GM18909 (cell line): ENCODE measurements around the gene RREB1.
A peak's percentile ranks its signal among the peaks of the same experiment; 100 is the strongest.

Experiments
- ATAC-seq: cut with Tn5 transposase; IDR thresholded peaks from one replicate; pipeline ENCODE4 v1.9.1; 2021; ENCODE audit warnings: mild to moderate bottlenecking; ENCODE audit not compliant: unreplicated experiment, poor library complexity

The RREB1 gene

DNA sequence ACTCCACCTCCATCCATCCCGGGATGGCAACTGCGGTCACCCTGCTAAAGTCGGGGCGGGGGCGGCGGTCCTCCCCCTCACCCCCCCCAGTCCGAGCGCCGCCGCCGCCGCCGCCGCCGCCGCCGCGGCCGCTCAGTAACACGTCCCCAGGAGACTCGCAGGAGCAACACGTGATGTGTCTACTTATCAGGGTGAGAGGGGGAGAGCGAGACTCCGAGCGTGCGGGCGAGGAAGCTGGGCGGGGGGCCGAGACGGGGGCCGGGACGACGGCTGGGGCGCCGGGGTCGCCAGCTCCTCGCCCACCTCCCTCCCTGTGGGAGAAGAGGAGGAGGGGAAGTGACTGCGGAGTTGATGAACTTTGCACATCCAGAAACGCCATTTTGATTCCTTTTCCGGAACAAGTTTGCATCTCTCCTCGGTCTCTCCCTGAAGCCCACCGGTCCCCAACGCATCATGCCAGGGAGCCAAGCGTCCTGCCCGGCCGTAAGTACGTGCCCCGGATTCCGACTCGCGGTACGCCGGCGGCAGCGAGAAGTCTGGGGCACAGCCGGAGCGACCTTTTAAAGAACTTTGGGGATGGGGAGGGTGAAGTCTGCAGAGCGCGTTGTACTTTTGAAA lies at the start of gene RREB1:
RREB1 (plus strand) TSS at position 384 of the 618 bp plus-strand sequence. CDS start 73,951 bp downstream, outside the sequence.
- ATAC-seq, result peak; percentile 60

DNA sequence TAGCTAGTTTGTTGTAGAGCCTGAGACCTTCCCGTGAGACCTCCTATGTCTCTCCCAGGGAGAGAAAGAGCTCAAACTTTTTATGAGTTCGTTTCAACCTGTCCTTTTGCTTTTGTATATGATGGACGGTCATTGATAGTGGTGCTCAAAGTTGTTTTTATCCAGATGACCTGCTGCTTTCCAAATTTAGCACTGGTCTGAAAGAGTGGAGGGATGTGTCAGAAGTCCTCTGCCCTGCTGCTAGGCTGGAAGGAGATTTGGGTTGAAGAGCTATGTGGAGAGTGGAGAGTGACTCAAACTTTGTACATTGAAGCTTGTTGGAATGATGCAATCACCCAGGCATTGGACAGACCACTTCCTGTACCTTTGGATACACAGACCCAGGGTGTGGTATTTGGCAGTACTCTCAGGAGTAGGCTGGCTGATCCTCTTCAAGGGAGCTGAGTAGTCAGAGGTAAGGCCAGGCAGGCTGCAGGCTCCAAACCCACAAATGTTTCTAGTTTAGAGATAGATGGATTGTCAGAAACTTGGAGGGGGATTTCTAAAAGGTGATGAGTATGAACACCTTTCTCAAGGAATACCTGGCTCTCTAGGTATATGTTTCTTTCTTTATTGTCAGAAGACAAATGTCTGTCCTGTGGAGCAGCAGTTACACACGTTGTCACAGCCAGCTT lies 49.4 kb upstream of the RREB1 start:
- no peak for ATAC-seq

DNA sequence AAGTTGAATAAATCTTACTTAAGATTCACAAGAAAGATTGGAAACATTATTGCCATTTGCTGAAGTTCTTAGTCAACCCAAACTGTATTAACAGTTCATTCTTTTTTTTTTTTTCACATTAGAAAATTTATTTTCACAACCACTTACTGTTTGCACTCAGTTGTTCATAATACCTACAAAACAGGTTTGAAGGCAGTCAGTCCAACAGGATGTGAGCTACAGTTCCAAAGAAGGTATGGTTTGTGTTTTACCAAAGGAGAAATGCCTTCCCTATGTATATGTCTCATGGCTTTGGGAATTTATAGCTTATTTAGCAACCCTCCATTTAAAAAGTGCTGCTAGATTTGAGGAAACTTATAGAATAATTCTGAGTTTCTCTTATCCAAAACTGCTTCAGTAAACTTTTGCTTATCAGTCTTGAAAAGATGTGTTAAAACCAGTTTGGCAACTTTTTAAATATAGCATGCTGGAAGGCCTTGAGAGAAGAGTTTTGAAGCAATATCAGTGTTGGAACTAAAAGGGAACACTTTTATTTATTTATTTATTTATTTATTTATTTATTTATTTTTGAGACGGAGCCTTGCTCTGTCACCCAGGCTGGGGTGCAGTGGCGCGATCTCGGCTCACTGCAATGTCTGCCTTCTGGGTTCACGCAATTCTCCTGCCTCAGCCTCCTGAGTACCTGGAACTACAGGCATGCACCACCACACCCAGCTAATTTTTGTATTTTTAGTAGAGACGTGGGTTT lies 46.8 kb upstream of the RREB1 start:
- no peak for ATAC-seq

DNA sequence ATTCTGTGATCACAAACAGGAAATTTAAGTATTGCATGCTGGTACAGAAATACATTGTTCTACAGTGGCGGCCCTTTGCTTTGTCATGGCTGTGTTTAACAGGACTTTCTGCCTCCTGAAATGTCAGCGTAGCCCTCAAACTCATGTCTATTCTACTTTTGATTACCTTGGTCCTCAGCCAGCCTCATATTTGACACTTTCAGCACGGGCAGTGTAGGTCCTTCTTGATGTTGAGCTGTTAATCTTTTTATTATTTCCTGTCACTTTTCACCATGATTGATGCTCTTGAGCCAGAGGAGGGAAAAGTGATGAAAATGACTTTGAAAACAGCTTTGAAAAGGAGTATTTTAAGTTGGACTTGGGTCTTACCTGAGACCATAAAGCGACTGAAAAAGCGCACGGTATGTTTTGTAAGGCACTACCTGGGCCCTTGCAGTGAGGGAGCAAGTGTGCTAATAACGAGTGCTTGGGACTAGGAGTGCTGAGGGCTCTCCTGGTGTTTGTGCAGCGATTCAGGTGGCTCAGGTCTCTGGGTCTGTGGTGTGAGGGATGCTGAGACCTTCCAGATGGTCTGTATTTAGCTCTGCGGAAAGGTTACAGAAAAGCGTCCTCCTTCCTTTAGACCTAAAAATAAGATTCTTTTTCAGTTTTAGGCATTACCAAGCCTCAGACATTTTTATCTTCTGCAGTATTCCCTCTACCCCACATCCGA lies 45.2 kb upstream of the RREB1 start:
- ATAC-seq, result no peak

DNA sequence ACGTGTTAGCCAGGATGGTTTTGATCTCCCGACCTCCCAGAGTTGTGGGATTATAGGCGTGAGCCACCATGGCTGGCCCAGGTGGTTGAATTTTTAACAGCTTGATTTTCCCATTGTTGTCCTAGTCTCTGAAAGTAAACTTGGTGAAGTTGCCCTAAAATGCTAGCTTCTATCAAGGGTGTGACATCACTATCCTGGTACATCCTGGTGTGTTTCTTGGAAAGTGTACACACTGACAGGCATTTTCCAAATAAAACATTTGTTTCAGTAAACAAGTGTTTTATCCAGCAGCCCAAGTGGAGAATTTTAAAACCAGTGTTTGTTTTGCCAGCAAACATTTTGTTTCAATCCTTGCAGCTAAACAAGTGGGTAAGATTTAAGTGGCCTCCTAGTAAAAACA lies 40.5 kb upstream of the RREB1 start:
- ATAC-seq, result no peak

DNA sequence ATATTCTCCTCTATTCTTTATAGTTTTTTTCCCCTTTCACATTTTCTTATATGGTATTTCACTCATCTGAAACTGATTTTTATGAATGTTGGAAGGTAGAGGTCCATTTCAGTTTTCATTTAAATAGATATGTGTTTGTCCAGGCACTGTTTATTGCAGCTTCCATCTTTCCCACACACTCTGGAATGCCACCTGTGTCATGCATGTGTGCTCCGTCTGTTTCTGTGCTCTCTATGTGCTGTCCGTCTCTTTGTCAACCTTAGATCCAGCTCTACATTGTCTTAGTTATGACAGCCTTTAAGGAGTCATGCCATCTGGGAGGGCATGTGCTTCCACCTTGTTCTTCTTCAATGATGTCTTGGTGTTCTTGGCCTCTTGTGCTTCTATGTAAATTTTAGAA lies 36.4 kb upstream of the RREB1 start:
- no peak for ATAC-seq

DNA sequence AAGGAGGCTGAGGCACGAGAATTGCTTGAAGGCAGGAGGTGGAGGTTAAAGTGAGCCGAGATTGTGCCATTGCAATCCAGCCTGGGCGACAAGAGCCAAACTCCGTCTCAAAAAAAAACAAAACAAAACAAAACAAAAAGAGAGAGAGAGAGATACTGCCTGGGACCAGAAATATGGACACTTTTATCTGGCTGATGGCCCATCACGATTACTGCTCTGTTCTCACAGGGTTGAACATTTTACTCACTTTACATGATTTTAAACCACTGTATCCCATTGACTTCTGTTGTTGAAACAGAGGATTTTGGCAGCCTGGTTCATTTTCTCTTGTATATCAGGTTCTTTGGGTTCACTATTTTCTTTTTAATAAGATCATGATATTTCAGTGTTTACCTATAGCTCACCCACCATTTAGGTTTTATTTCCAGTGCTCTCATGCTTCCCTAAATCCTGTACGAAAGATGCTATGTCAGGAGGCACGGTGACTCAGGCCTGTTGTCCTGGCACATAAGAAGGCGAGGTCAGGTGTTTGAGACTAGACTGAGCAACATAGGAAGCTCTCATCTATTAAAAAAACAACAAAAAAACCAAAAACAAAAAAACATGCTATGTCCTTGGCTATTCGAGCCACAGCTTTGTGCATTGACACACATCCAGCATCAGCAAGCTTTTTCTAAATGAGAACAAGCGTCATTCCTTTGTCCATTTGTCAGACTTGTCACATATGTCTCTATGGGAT lies 34.5 kb upstream of the RREB1 start:
- ATAC-seq, result peak; percentile 35

GRCh38 chr6:7073821-7074525 lies 33.8 kb upstream of the RREB1 start:
- peak; percentile 97 for ATAC-seq

GRCh38 chr6:7074870-7075269 lies 32.9 kb upstream of the RREB1 start:
- no peak for ATAC-seq

- ATAC-seq, result no peak
Observed at GRCh38 chr6:7075341-7076000, 32.3 kb upstream of the RREB1 start.

DNA sequence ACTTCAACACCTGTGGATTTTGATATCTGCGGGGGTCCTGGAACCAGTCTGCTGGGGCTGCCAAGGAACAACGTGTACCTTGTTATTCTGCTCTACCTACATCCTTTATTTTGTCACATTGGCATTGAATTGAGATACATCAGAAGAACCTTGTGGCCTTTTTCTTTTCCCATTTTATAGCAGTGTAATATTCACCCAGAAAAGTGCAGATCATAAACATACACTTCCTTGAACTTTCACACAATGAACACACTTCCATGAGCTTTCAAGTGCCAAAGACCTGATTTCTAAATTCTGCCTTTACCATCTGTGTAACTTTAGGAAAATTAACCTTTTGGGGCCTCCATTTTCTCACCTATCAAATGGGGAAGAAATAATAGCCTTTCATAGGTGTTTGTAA lies 29.9 kb upstream of the RREB1 start:
- no peak for ATAC-seq

- ATAC-seq, result no peak
Observed at GRCh38 chr6:7078856-7079255, 28.9 kb upstream of the RREB1 start.

DNA sequence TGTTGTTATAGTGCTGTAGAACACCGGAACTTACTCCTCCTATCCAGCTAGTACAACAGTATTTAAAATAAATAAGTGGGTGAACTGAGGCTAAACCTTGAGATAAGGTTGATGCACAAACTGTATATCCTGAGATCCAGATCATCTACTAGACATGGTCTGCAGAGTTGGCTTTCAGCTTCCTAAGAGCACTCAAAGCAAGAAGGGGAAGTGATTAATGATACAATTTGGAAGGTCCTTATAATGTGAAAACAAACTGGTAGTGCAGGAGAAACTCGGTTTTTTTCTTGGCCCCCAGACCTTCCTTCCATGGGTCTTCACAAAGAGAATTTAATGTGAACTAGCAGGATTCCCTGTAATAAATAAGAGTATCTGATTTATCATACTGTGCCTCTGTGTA lies 27.4 kb upstream of the RREB1 start:
- no peak for ATAC-seq

DNA sequence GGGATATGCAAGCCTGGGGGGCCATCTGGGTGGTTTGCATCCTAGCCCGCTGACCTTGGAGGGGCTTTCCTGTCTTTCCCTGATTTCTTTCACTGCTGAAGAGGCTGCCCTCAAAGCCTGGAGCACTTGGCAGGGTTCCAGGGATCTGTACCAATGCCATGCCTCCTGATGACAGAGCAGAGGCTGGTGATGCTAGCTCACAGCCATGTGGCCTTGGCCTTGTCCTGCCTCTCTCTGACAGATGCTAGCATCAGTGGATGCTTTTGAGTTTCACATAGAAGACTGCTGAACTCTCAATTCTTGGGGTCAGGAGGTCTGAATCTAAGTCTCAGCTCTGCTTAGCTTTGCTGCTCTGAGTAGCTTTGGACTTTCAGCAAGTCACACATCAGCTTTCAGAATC lies 21.9 kb upstream of the RREB1 start:
- peak; percentile 27 for ATAC-seq

- peak; percentile 66 for ATAC-seq
Observed at GRCh38 chr6:7086488-7086887, 21.3 kb upstream of the RREB1 start.

- no peak for ATAC-seq
Observed at GRCh38 chr6:7087066-7087465, 20.7 kb upstream of the RREB1 start.

DNA sequence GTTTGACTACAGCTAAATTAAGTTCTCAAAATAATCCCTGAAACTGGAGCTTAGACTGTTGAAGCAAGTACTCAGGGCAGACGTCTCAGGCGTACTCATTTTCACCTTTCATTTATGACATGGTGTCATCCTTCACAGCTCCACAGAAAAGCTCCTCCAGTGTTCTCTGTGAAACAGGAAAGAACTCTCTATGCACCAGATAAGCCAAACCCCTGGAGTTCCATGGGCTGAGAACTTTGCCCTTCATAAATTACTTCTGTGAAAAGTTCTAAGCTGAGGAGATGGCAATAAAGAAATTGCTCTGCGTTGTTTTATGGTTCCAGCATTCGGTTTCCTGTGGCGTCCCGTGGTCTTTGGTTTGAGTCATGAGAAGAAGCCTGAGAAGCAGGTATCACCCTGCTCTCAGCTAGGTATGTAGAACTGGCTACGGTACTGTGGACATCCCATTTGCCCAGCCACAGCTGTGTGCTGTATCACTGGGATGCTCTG lies 20.2 kb upstream of the RREB1 start:
- ATAC-seq, result peak; percentile 59

DNA sequence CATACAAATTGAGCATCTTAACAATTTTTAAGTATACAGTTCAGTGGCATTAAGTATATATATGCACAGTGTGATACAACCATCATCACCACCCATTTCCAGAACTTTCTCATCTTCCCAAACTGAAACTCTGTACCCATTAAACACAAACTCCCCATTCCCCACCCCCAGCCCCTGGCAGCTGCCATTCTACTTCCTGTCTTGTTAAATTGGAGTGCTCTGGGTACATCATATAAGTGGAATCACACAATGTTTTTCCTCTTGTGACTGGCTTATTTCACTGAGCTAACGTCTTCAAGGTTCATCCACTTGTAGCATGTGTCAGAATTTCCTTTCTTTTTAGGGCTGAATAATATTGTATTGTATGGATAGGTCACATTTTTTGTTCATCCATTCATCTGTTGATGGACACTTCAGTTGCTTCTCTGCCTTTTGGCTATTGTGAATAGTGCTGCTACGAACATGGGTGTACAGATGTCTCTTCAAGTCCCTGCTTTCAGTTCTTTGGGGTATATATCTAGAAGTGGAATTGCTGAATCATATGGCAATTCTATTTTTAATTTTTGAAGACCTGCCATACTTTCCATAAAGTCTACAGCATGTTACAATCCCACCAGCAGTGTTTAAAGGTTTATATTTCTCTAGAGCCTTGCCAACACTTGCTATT lies 19.6 kb upstream of the RREB1 start:
- ATAC-seq, result no peak
